GM21515 (cell line): Measurements from ENCODE around the gene TMEM38B.
"Not testable (repeated sequence)": the region's sequence is repeated elsewhere in the genome, so short reads cannot be mapped to it uniquely, and the experiment has no call there.

ENCODE experiments used
- ATAC-seq: cut with Tn5 transposase; IDR thresholded peaks from one replicate; pipeline ENCODE4 v1.9.1; 2021; ENCODE audit not compliant: unreplicated experiment

The TMEM38B gene

DNA sequence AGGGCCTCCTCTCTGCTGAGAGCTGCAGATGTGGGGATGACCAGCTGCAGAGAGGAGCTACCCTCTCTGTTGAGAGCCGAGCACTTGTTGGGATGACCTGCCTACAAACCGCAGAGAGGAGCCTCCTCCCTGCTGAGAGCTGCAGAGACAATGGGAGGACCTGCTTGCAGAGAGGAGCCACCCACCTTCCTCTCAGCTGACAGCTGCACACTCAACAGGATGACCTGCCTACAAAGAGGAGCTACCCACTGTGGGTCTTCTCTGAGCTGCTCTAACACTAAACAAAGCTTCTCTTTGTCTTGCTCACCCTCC lies 19.6 kb downstream of the TMEM38B start:
- ATAC-seq, result no peak

GRCh38 chr9:105716146-105716545 lies 21.8 kb downstream of the TMEM38B start:
- no peak for ATAC-seq

DNA sequence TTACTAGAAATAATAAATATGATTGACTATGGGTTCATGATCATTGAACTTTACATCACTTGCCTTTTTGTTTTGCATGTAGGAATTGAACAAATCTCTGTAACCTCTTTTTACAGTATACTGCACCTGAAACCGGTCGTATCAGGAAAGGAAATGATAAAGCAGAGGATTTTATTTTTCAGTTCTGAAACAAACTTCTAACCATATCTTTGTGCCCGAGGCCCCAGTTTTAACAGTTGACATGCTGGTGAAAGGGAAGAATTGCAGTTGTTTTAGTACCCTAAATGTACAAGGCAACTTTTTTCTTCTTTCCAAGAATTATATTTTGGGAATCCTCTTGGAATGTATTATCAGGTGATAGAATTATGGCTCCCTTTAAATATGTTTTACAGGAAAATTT lies 27.8 kb downstream of the TMEM38B start:
- ATAC-seq, result no peak

DNA sequence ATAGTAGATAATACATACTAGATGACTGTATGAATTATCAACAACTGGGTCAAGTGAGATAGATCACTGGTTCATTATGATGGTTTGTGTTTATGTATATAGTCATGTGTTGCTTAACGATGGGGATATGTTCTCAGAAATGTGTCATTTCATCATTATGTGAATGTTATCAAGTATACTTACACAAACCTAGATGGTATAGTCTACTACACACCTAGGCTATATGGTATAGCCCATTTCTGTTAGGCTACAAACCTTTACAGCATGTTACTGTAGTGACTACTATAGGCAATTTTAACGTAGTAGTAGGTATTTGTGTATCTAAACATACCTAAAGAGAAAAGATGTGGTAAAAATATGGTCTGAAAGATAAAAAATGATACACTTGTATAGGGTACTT lies 31.0 kb downstream of the TMEM38B start:
- no peak for ATAC-seq

- ATAC-seq, result not testable (repeated sequence)
Measured at GRCh38 chr9:105728230-105728629, 33.9 kb downstream of the TMEM38B start.

DNA sequence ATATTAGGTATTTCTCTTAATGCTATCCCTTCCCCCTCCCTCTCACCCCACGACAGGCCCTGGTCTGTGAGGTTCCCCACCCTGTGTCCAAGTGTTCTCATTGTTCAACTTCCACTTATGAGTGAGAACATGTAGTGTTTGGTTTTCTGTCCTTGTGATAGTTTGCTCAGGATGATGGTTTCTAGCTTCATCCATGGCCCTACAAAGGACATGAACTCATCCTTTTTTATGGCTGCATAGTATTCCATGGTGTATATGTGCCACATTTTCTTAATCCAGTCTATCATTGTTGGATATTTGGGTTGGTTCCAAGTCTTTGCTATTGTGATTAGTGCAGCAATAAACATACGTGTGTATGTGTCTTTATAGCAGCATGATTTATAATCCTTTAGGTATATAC lies 37.1 kb downstream of the TMEM38B start:
- not testable (repeated sequence) for ATAC-seq

- ATAC-seq, result no peak
Measured at GRCh38 chr9:105735366-105735765, 41.0 kb downstream of the TMEM38B start.

DNA sequence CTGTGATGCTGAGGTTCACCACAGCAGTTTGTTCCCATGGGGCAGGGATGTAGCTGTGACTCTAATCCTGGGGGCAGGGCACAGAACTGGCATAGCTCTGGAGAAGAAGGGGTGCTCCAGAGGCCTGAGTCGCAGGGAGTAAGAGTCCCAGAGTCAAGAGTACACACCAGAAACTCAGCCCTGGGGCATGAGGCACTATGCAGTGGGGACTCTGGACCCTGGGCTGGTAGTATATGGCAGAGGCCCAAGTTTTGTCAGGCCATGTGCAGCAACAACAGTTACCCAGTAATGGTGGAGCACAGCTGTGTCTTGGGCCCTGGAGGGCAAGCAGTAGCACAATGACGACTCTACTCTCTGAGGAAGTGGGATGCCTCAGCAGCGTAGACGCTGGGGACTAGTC lies 42.9 kb downstream of the TMEM38B start:
- ATAC-seq, result no peak

- ATAC-seq, result no peak
Measured at GRCh38 chr9:105742088-105742487, 47.7 kb downstream of the TMEM38B start.

GRCh38 chr9:105747325-105747724 lies 53.0 kb downstream of the TMEM38B start:
- not testable (repeated sequence) for ATAC-seq

GRCh38 chr9:105751761-105752160 lies 57.4 kb downstream of the TMEM38B start:
- no peak for ATAC-seq

GRCh38 chr9:105757496-105758251 lies 63.3 kb downstream of the TMEM38B start:
- ATAC-seq, result no peak

- ATAC-seq, result no peak
Measured at GRCh38 chr9:105760053-105760452, 65.7 kb downstream of the TMEM38B start.

DNA sequence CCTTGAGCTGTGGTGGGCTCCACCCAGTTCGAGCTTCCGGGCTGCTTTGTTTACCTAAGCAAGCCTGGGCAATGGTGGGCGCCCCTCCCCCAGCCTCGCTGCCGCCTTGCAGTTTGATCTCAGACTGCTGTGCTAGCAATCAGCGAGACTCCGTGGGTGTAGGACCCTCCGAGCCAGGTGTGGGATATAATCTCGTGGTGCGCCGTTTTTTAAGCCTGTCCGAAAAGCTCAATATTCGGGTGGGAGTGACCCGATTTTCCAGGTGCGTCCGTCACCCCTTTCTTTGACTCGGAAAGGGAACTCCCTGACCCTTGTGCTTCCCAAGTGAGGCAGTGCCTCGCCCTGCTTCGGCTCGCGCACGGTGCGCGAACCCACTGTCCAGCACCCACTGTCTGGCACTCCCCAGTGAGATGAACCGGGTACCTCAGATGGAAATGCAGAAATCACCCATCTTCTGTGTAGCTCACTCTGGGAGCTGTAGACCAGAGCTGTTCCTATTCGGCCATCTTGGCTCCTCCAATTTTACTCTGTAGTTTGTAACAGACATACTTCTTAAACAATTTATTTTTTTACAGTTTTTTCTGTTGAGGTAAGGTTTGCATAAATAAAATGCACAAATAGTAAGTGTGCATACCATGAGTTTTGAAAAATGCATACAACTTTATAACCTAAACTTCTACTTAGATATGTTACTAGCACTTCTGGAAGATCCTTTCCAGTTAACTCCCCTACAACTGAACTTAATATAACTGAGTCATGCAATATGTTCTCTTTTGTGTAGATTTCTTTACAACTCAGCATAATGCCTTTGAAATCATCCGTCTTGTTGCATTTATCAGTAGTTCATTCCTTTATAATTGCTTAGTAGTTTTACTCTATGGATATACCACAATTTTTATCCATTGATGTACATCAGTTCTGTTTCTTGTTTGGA lies 88.5 kb downstream of the TMEM38B start:
- ATAC-seq, result not testable (repeated sequence)

GRCh38 chr9:105783495-105783872 lies 89.1 kb downstream of the TMEM38B start:
- not testable (repeated sequence) for ATAC-seq

DNA sequence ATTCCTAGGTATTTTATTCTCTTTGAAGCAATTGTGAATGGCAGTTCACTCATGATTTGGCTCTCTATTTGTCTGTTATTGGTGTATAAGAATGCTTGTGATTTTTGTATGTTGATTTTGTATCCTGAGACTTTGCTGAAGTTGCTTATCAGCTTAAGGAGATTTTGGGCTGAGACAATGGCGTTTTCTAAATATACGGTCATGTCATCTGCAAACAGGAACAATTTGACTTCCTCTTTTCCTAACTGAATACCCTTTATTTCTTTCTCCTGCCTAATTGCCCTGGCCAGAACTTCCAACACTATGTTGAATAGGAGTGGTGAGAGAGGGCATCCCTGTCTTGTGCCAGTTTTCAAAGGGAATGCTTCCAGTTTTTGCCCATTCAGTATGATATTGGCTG lies 92.5 kb downstream of the TMEM38B start:
- ATAC-seq, result not testable (repeated sequence)

DNA sequence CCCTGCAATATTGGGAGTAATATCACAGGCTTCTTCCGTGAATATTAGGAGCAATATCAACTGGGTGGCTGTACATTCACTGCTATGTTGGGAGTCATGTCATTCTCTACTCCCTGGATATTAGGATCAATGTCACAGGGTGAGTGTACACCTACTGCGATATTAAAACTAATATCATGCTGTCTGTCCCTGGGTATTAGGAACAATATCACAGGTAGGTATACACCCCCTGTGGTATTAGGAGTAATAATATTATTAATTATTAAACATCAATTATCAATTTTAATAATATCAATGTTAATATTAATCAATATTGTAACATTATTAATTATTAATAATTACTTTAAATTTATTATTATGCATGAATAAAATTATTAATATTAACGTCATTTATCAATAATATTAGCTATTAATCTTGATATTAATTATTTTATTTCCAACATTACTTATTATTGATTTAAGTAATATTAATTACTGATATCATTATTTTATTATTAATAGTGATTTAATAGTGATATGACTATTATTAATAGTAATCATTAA lies 121.9 kb downstream of the TMEM38B start:
- ATAC-seq, result no peak

DNA sequence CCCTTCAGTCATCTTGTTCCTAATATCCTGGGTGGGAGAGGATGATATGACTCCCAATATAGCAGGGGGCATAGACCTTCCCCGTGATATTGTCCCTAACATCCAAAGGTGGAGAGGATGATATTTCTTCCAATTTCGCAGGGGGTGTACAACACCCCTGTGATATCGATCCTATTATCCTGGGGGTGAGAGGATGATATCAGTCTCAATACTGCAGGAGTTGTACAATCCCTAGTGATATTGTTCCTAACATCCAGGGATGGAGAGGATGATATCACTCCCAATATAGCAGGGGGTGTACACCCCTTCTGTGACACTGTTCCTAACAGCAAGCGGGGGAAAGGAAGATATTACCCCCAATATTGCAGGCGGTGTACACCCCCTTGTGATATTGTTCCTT lies 122.6 kb downstream of the TMEM38B start:
- ATAC-seq, result no peak

DNA sequence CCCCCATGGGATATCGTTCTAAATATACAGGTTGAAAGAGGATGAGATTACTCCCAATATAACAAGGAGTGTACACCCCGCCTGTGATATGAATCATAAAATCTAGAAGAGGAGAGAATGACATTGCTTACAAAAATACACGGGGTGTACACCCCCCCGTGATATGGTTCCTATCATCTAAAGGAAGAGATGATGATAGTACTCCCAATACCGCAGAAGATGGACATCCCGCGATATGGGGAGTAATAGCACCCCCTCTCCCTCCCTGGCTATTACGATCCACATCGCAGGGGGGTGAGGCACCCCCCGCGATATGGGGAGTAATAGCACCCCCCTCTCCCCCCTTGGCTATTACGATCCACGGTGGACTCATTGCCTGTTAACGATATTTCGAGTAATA lies 124.6 kb downstream of the TMEM38B start:
- ATAC-seq, result no peak

- no peak for ATAC-seq
Measured at GRCh38 chr9:105822814-105823213, 128.5 kb downstream of the TMEM38B start.
